Measurements from ENCODE around the gene CES3. TPM values are rescaled to one million over a fixed set of nuclear protein-coding genes. Genes with fewer than 3 reads are reported as not detected.
"Not testable (repeated sequence)": the region's sequence is repeated elsewhere in the genome, so short reads cannot be mapped to it uniquely, and the experiment has no call there.

CES3 gene
- total RNA-seq, 2 donors from 2014 or later: 0.16 to 0.89 TPM

DNA sequence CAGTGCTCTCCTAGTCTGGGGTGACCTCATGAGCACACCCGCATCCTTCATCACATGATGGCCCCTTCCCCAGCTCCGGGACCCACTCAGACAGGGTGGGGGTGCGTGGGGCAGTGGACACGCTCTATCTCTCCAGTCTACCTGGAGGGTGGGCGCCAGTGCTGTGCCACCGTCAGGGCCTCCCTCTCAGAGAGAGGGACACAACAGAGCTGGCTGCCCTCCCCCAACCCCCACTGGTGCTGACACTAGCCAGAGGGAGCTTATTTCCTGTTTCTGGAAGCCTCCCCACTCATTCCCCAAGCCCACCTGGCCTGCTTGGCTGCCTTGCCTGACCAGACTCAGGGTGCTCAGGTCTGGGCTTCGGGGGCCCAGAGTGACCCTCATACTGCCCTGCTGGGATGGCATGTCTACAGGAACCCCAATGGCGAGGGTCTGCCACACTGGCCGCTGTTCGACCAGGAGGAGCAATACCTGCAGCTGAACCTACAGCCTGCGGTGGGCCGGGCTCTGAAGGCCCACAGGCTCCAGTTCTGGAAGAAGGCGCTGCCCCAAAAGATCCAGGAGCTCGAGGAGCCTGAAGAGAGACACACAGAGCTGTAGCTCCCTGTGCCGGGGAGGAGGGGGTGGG, 17.5 kb upstream of the CES3 start:
- no peak overlapping the region for H3K27ac ChIP-seq
- H3K4me3 ChIP-seq: no peak overlapping the region
- peaks cover 0 to 16% of the 10 kb centered on the region in 2 donors for H3K4me1 ChIP-seq
- no peaks in the 10 kb centered on the region for H3K9me3 ChIP-seq
- no peaks in the 10 kb centered on the region for H3K27me3 ChIP-seq
- H3K36me3 ChIP-seq: peaks cover 54% of the 10 kb centered on the region
- DNase-seq (ENCODE audit: low spot score): no peak
- TF ChIP-seq, protein P1, sequence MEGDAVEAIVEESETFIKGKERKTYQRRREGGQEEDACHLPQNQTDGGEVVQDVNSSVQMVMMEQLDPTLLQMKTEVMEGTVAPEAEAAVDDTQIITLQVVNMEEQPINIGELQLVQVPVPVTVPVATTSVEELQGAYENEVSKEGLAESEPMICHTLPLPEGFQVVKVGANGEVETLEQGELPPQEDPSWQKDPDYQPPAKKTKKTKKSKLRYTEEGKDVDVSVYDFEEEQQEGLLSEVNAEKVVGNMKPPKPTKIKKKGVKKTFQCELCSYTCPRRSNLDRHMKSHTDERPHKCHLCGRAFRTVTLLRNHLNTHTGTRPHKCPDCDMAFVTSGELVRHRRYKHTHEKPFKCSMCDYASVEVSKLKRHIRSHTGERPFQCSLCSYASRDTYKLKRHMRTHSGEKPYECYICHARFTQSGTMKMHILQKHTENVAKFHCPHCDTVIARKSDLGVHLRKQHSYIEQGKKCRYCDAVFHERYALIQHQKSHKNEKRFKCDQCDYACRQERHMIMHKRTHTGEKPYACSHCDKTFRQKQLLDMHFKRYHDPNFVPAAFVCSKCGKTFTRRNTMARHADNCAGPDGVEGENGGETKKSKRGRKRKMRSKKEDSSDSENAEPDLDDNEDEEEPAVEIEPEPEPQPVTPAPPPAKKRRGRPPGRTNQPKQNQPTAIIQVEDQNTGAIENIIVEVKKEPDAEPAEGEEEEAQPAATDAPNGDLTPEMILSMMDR (IDR thresholded peaks at IDR 0.05): no peak

DNA sequence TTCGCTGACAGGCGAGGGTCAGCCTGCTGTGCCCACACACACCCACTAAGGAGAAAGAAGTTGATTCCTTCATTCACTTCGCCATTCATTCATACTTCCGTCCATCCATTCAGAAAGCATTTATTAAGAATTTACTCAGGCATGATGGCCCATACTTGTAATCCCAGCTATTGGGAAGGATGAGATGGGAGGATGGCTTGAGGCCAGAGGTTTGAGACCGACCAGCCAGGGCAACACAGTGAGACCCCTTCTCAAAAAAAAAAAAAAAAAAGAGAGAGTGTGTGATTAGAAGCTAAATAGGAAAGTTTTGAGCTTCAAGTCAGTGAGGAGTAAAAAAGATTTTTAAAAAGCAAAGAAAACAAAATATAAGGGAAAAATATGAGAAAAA, 17.0 kb upstream of the CES3 start:
- H3K36me3 ChIP-seq: peaks cover 51% of the 10 kb centered on the region
- TF ChIP-seq, protein P1 (IDR thresholded peaks at IDR 0.05): no peak
- DNase-seq (ENCODE audit: low spot score): no peak
- no peak overlapping the region for H3K27ac ChIP-seq
- H3K27me3 ChIP-seq: no peaks in the 10 kb centered on the region
- no peaks in the 10 kb centered on the region for H3K9me3 ChIP-seq
- H3K4me3 ChIP-seq: no peak overlapping the region
- peaks cover 0 to 21% of the 10 kb centered on the region in 2 donors for H3K4me1 ChIP-seq

DNA sequence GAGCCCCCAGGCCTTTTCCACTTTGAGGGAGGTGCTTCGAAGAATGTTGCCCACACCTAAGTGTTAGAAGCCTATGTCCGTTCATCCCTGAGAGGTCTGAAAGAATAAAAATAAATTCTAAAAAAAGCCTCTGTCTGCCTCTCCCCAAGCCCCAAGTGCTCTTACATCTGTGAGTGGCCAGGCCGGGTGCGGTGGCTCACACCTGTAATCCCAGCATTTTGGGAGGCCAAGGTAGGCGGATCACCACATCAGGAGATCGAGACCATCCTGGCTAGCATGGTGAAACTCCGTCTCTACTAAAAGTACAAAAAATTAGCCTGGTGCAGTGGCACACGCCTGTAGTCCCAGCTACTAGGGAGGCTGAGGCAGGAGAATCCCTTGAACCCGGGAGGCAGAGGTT, 16.1 kb upstream of the CES3 start:
- H3K4me3 ChIP-seq; DNase-seq (ENCODE audit: low spot score); H3K27ac ChIP-seq; H3K27me3 ChIP-seq; H3K9me3 ChIP-seq: not testable (repeated sequence)
- H3K4me1 ChIP-seq: peaks cover 0 to 23% of the 10 kb centered on the region in 2 donors
- H3K36me3 ChIP-seq: peaks cover 41% of the 10 kb centered on the region

DNA sequence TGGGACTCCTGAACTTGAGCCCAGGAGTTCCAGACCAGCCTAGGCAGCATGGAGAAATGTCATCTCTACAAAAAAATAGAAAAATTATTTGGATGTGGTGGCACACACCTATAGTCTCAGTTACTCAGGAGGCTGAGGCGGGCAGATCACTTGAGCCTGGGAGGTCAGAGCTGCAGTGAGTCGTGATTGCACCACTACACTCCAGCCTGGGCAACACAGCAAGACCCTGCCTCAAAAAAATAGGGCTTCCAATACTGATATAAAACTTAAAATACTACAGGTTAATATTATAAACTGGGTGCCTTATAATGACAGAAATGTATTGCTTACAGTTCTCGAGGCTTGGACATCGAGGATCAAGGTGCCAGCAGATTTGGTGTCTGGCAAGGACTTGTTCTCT, 15.1 kb upstream of the CES3 start:
- TF ChIP-seq, protein P1 (IDR thresholded peaks at IDR 0.05): no peak
- Histone ChIP-seq H3K4me1 (peaks cover 0 to 23% of the 10 kb centered on the region in 2 donors), H3K27ac (no peak overlapping the region), H3K9me3 (no peaks in the 10 kb centered on the region), H3K27me3 (no peaks in the 10 kb centered on the region), H3K4me3 (no peak overlapping the region), H3K36me3 (peaks cover 32% of the 10 kb centered on the region)
- DNase-seq (ENCODE audit: low spot score): no peak

DNA sequence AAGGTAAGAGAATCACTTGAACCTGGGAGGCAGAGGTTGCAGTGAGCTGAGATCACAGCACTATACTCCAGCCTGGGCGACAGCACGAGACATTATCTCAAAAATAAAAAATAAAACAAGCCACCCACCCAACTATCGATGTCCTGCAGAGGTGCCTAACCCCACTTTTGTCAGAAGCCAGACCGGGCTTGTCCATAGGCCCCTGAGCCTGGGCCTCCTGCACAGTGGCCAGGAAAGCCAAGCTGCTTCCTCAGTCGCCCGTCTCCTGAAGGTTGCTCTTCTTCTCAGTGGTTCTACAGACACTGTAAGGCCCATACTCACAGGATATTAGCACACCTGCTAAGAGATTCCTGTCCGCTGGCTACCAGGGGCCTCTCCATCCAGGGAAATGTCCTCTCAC, 14.5 kb upstream of the CES3 start:
- H3K4me3 ChIP-seq: no peak overlapping the region
- no peak overlapping the region for H3K27ac ChIP-seq
- DNase-seq (ENCODE audit: low spot score): no peak

DNA sequence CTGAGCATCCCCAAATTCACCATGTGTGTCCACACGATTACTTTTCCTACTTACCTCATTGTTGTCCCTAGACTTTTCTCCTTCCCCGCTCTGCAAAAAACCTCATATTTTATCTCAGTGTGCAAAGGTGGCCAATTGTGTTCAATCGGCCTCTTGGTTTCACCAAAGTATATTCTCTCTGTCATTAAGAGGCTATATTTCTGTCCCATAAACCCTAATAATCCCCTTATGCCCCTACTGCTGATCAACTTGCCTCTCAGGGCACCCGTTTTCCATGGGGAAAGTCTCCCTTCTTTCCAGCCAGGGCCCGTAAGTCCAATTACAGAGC, 14.1 kb upstream of the CES3 start:
- Histone ChIP-seq H3K4me1 (peaks cover 0 to 23% of the 10 kb centered on the region in 2 donors), H3K36me3 (peaks cover 22% of the 10 kb centered on the region), H3K27ac (no peak overlapping the region), H3K4me3 (no peak overlapping the region), H3K9me3 (no peaks in the 10 kb centered on the region), H3K27me3 (no peaks in the 10 kb centered on the region)
- TF ChIP-seq, protein P1 (IDR thresholded peaks at IDR 0.05): no peak
- DNase-seq (ENCODE audit: low spot score): no peak

More for the DNA sequence above, 14.5 kb upstream of the CES3 start:
- TF ChIP-seq, protein P1 (IDR thresholded peaks at IDR 0.05): no peak
- no peaks in the 10 kb centered on the region for H3K9me3 ChIP-seq
- peaks cover 0 to 23% of the 10 kb centered on the region in 2 donors for H3K4me1 ChIP-seq
- H3K27me3 ChIP-seq: no peaks in the 10 kb centered on the region
- H3K36me3 ChIP-seq: peaks cover 26% of the 10 kb centered on the region
